ENCODE measurements around the gene CAVIN1. TPM values are rescaled to one million over a fixed set of nuclear protein-coding genes. Genes with fewer than 3 reads are reported as not detected.
A peak's percentile ranks its signal among the peaks of the same experiment; 100 is the strongest.

The CAVIN1 gene, protein sequence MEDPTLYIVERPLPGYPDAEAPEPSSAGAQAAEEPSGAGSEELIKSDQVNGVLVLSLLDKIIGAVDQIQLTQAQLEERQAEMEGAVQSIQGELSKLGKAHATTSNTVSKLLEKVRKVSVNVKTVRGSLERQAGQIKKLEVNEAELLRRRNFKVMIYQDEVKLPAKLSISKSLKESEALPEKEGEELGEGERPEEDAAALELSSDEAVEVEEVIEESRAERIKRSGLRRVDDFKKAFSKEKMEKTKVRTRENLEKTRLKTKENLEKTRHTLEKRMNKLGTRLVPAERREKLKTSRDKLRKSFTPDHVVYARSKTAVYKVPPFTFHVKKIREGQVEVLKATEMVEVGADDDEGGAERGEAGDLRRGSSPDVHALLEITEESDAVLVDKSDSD
- total RNA-seq, result 100 to 1,000 TPM; 185 to 277 TPM
- 100 to 1,000 TPM; 110 to 134 TPM for polyA plus RNA-seq
- long read RNA-seq, donor 1, transcript CAVIN1-201 (2 exons, 3,828 nt), result major isoform, 102 of 120 reads
- long read RNA-seq, donor 1, partial matches to known transcripts, result 0 of 120 reads
- long read RNA-seq, donor 1, other reads (novel, unspliced or antisense), result 18 of 120 reads
- long read RNA-seq, donor 2, transcript CAVIN1-201 (2 exons, 3,828 nt), result major isoform, 29 of 29 reads
- long read RNA-seq, donor 2, partial matches to known transcripts, result 0 of 29 reads
- long read RNA-seq, donor 2, other reads (novel, unspliced or antisense), result 0 of 29 reads
- long read RNA-seq, donor 3, transcript CAVIN1-201 (2 exons, 3,828 nt), result major isoform, 29 of 35 reads
- long read RNA-seq, donor 3, partial matches to known transcripts, result 0 of 35 reads
- long read RNA-seq, donor 3, other reads (novel, unspliced or antisense), result 6 of 35 reads
- long read RNA-seq, donor 4, transcript CAVIN1-201 (2 exons, 3,828 nt), result major isoform, 28 of 28 reads
- long read RNA-seq, donor 4, partial matches to known transcripts, result 0 of 28 reads
- long read RNA-seq, donor 4, other reads (novel, unspliced or antisense), result 0 of 28 reads
- long read RNA-seq, donor 5, transcript CAVIN1-201 (2 exons, 3,828 nt), result major isoform, 62 of 80 reads
- long read RNA-seq, donor 5, partial matches to known transcripts, result 5 of 80 reads
- long read RNA-seq, donor 5, other reads (novel, unspliced or antisense), result 13 of 80 reads

GRCh38 chr17:42422958-42423712 is at the start of gene CAVIN1:
CAVIN1 (minus strand) TSS chr17:42423256; CDS start chr17:42423097, 159 bp downstream.
- H3K9ac ChIP-seq (ENCODE audit: insufficient read depth in 1 of 2, low read length in 2 of 2), result peak within 1 kb of the TSS; percentile 68 to 87
- no peaks in the 10 kb centered on the region for H3K27me3 ChIP-seq (ENCODE audit: control insufficient read depth in 3 of 3, insufficient read depth in 3 of 3, low read length in 2 of 3)
- H3K27ac ChIP-seq (ENCODE audit: low read depth in 1 of 2, low read length in 1 of 2), result peak within 1 kb of the TSS; percentile 96 to 99
- peak; percentile 85 for ATAC-seq (ENCODE audit: insufficient read depth, low FRiP score)
- H3K4me3 ChIP-seq, result peak within 1 kb of the TSS; percentile 90
- H3K36me3 ChIP-seq (ENCODE audit: control insufficient read depth in 4 of 4, insufficient read depth in 4 of 4, low read length in 4 of 4), result peaks cover 0 to 2% (median 0%) of the 10 kb centered on the region in 4 donors
- WGBS, 2 donors, result 1 to 3% methylated on average over 58 of the region's 58 CpGs
- TF ChIP-seq CTCF (IDR thresholded peaks at IDR 0.05; ENCODE audit: control extremely low read depth, extremely low read depth), result no peak
- H3K9me3 ChIP-seq (ENCODE audit: control insufficient read depth in 4 of 4, insufficient read depth in 3 of 4, low read length in 3 of 4), result no peaks in the 10 kb centered on the region
- peak; percentile 99 for DNase-seq
- H3K4me1 ChIP-seq (ENCODE audit: control insufficient read depth in 5 of 5, insufficient read depth in 5 of 5, low read length in 5 of 5), result peaks cover 2 to 21% (median 4%) of the 10 kb centered on the region in 5 donors

- peaks cover 14 to 21% (median 17%) of the 10 kb centered on the region in 4 donors for H3K36me3 ChIP-seq (ENCODE audit: control insufficient read depth in 4 of 4, insufficient read depth in 4 of 4, low read length in 4 of 4)
- ATAC-seq (ENCODE audit: insufficient read depth, low FRiP score), result no peak
- WGBS, 2 donors, result 55 to 81% methylated on average over 5 of the region's 5 CpGs
- H3K9ac ChIP-seq (ENCODE audit: insufficient read depth in 1 of 2, low read length in 2 of 2), result no peak overlapping the region
- no peaks in the 10 kb centered on the region for H3K4me1 ChIP-seq (ENCODE audit: control insufficient read depth in 5 of 5, insufficient read depth in 5 of 5, low read length in 5 of 5)
- H3K9me3 ChIP-seq (ENCODE audit: control insufficient read depth in 4 of 4, insufficient read depth in 3 of 4, low read length in 3 of 4), result no peaks in the 10 kb centered on the region
- no peak for TF ChIP-seq CTCF (IDR thresholded peaks at IDR 0.05; ENCODE audit: control extremely low read depth, extremely low read depth)
- no peak overlapping the region for H3K27ac ChIP-seq (ENCODE audit: low read depth in 1 of 2, low read length in 1 of 2)
- H3K4me3 ChIP-seq, result no peak overlapping the region
- H3K27me3 ChIP-seq (ENCODE audit: control insufficient read depth in 3 of 3, insufficient read depth in 3 of 3, low read length in 2 of 3), result no peaks in the 10 kb centered on the region
- DNase-seq, result peak in 1 of 3 donors; percentile 55
Measured at GRCh38 chr17:42467889-42468288, 44.8 kb upstream of the CAVIN1 start.

DNA sequence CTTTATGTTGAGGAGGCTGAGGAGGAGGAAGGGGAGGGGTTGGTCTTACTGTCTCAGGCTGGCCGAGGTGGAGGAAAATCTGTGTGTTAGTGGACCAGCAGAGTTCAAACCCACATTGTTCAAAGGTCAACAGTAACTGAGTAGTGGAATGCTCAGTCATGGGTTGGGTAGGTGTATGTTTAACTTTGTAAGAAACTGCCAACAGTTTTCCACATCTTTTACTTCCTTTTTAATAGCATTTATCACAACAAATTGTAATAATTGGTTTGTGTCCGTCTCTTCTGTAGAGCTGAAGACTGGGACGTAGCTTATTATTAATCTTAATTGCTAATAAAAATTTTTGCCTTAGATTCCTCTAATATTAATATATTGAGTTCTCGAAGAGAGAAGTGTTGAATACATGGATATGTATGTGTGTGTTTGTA is 40.9 kb upstream of the CAVIN1 start:
- Histone ChIP-seq H3K9ac (ENCODE audit: insufficient read depth in 1 of 2, low read length in 2 of 2) (no peak overlapping the region), H3K4me3 (no peak overlapping the region), H3K9me3 (ENCODE audit: control insufficient read depth in 4 of 4, insufficient read depth in 3 of 4, low read length in 3 of 4) (no peaks in the 10 kb centered on the region), H3K4me1 (ENCODE audit: control insufficient read depth in 5 of 5, insufficient read depth in 5 of 5, low read length in 5 of 5) (peaks cover 0 to 12% (median 8%) of the 10 kb centered on the region in 5 donors), H3K36me3 (ENCODE audit: control insufficient read depth in 4 of 4, insufficient read depth in 4 of 4, low read length in 4 of 4) (peaks cover 9 to 21% (median 13%) of the 10 kb centered on the region in 4 donors), H3K27ac (ENCODE audit: low read depth in 1 of 2, low read length in 1 of 2) (no peak overlapping the region), H3K27me3 (ENCODE audit: control insufficient read depth in 3 of 3, insufficient read depth in 3 of 3, low read length in 2 of 3) (no peaks in the 10 kb centered on the region)
- DNase-seq, result no peak
- no peak for ATAC-seq (ENCODE audit: insufficient read depth, low FRiP score)
- no peak for TF ChIP-seq CTCF (IDR thresholded peaks at IDR 0.05; ENCODE audit: control extremely low read depth, extremely low read depth)
- 79 to 83% methylated on average over 4 of the region's 4 CpGs for WGBS, 2 donors

Data from lung (tissue), 16 donors.